ENCODE measurements around the gene KCNK7. TPM values are rescaled to one million over a fixed set of nuclear protein-coding genes. Genes with fewer than 3 reads are reported as not detected.

KCNK7 gene
- total and polyA plus RNA-seq, 2 donors, result 0.66 to 3.8 TPM

DNA sequence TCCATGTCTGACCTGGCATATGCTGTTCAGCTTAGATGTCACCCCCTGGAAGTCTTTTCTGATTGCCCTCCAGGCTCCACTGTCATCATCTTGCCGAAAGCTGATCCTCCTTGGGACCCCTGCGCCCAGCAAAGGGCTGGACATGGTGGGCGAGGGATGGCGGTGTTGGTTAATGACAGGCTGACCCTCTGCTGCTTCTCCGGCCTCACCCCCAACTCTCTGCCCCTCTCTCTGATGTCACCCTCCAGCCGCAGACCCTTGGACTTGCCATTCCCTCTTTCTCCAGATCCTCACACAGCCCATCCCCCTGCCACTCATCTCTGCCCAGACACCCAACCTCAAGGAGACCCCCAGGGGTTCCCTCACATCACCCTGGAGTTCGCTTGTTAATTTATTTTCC is 17.5 kb downstream of the KCNK7 start:
- WGBS, result 98% methylated on average over 7 of the region's 7 CpGs
- H3K4me3 ChIP-seq (ENCODE audit: low read length in 2 of 2), result no peak overlapping the region
- peaks cover 23 to 42% of the 10 kb centered on the region in 2 donors for H3K4me1 ChIP-seq (ENCODE audit: control insufficient read depth in 2 of 2, insufficient read depth in 2 of 2, low read length in 2 of 2)
- no peaks in the 10 kb centered on the region for H3K9me3 ChIP-seq (ENCODE audit: control insufficient read depth in 2 of 2, insufficient read depth in 1 of 2, low read length in 1 of 2)
- no peak for DNase-seq (ENCODE audit: low read depth in 6 of 9, low spot score in 9 of 9)
- no peaks in the 10 kb centered on the region for H3K27me3 ChIP-seq (ENCODE audit: control insufficient read depth in 2 of 2, insufficient read depth in 1 of 2, low read length in 1 of 2)
- no peak overlapping the region for H3K27ac ChIP-seq (ENCODE audit: low read depth in 1 of 2, low read length in 1 of 2)
- H3K36me3 ChIP-seq (ENCODE audit: control insufficient read depth in 2 of 2, insufficient read depth in 2 of 2, low read length in 1 of 2), result peaks cover 32 to 35% of the 10 kb centered on the region in 2 donors

DNA sequence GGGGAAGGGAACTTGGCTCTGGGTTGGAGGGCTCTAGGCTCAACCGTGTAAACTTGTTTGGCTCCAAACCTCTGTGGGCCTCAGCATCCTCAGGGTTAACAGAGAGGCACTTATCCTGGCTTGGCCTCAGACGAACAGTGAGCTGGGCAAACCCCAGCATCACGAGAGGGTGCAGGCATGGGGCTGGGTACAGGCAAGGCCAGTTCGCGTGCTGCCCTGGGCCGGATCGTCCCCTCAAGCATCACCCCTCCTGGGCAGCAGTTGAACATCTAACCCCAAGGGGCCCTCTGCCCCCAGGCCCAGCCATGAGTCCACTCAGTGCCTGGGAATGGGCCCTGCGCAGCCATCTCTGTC is 17.9 kb downstream of the KCNK7 start:
- Histone ChIP-seq H3K4me1 (ENCODE audit: control insufficient read depth in 2 of 2, insufficient read depth in 2 of 2, low read length in 2 of 2) (peaks cover 23 to 45% of the 10 kb centered on the region in 2 donors), H3K27me3 (ENCODE audit: control insufficient read depth in 2 of 2, insufficient read depth in 1 of 2, low read length in 1 of 2) (no peaks in the 10 kb centered on the region), H3K9me3 (ENCODE audit: control insufficient read depth in 2 of 2, insufficient read depth in 1 of 2, low read length in 1 of 2) (no peaks in the 10 kb centered on the region), H3K36me3 (ENCODE audit: control insufficient read depth in 2 of 2, insufficient read depth in 2 of 2, low read length in 1 of 2) (peaks cover 32 to 35% of the 10 kb centered on the region in 2 donors), H3K27ac (ENCODE audit: low read depth in 1 of 2, low read length in 1 of 2) (peak overlapping the region in 1 of 2 donors; percentile 43), H3K4me3 (ENCODE audit: low read length in 2 of 2) (no peak overlapping the region)
- WGBS, result 78% methylated on average over 8 of the region's 8 CpGs
- DNase-seq (ENCODE audit: low read depth in 6 of 9, low spot score in 9 of 9), result no peak

DNA sequence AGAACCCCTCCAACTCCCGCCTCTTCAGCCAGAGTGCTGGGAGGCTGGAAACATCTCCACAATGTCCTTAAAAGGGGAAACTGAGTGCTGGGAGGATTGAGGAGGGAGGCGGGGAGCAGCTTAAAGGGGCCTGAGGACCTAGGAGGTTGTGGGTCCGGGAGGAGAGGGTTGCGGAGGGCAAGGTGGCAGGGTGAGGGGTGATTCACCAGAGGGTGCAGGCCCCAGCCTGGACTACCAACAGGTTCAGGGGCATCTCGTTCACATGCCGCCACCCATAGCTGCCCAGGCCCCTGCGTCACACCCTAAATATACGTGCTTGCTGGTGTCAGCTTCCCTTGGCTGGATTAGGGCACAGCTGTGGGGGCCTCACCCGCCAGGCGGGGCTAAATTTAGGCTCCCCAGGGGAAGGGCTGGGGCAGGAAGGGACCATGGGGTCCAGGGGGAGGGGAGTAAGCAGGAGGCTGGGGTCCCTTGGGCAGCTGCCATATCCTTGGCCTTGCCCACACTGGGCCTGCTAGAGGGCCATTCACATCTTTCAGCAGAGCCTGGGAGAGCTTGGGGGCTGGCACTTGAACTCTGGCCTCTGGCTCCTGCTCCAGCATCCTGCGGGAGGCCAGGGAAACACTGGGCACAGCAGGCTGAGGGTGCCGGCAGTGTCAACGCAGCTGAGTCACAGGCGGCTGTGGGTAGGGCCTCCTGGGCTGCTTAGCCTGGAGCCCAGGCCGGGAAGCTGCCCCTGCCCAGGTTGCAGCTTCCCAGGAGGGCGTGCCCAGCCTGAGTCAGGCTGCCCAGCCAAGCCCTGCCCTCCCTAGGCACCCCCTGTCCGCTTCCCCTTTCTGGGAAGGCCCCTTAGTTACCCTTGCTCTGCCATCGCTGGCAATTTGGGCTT is 18.5 kb downstream of the KCNK7 start:
- Histone ChIP-seq H3K27ac (ENCODE audit: low read depth in 1 of 2, low read length in 1 of 2) (peak overlapping the region; percentile 41 to 70), H3K9me3 (ENCODE audit: control insufficient read depth in 2 of 2, insufficient read depth in 1 of 2, low read length in 1 of 2) (no peaks in the 10 kb centered on the region), H3K27me3 (ENCODE audit: control insufficient read depth in 2 of 2, insufficient read depth in 1 of 2, low read length in 1 of 2) (no peaks in the 10 kb centered on the region), H3K4me1 (ENCODE audit: control insufficient read depth in 2 of 2, insufficient read depth in 2 of 2, low read length in 2 of 2) (peaks cover 23 to 47% of the 10 kb centered on the region in 2 donors), H3K36me3 (ENCODE audit: control insufficient read depth in 2 of 2, insufficient read depth in 2 of 2, low read length in 1 of 2) (peaks cover 32 to 35% of the 10 kb centered on the region in 2 donors), H3K4me3 (ENCODE audit: low read length in 2 of 2) (peak overlapping the region; percentile 60 to 84)
- DNase-seq (ENCODE audit: low read depth in 6 of 9, low spot score in 9 of 9), result no peak
- WGBS, result 53% methylated on average over 18 of the region's 18 CpGs

GRCh38 chr11:65576232-65576866 is 19.3 kb downstream of the KCNK7 start:
- Histone ChIP-seq H3K4me1 (ENCODE audit: control insufficient read depth in 2 of 2, insufficient read depth in 2 of 2, low read length in 2 of 2) (peaks cover 28 to 54% of the 10 kb centered on the region in 2 donors), H3K4me3 (ENCODE audit: low read length in 2 of 2) (peak overlapping the region; percentile 60 to 84), H3K36me3 (ENCODE audit: control insufficient read depth in 2 of 2, insufficient read depth in 2 of 2, low read length in 1 of 2) (peaks cover 26 to 30% of the 10 kb centered on the region in 2 donors), H3K27ac (ENCODE audit: low read depth in 1 of 2, low read length in 1 of 2) (peak overlapping the region; percentile 41 to 85), H3K27me3 (ENCODE audit: control insufficient read depth in 2 of 2, insufficient read depth in 1 of 2, low read length in 1 of 2) (no peaks in the 10 kb centered on the region), H3K9me3 (ENCODE audit: control insufficient read depth in 2 of 2, insufficient read depth in 1 of 2, low read length in 1 of 2) (no peaks in the 10 kb centered on the region)
- no peak for DNase-seq (ENCODE audit: low read depth in 6 of 9, low spot score in 9 of 9)
- 16% methylated on average over 26 of the region's 26 CpGs for WGBS

DNA sequence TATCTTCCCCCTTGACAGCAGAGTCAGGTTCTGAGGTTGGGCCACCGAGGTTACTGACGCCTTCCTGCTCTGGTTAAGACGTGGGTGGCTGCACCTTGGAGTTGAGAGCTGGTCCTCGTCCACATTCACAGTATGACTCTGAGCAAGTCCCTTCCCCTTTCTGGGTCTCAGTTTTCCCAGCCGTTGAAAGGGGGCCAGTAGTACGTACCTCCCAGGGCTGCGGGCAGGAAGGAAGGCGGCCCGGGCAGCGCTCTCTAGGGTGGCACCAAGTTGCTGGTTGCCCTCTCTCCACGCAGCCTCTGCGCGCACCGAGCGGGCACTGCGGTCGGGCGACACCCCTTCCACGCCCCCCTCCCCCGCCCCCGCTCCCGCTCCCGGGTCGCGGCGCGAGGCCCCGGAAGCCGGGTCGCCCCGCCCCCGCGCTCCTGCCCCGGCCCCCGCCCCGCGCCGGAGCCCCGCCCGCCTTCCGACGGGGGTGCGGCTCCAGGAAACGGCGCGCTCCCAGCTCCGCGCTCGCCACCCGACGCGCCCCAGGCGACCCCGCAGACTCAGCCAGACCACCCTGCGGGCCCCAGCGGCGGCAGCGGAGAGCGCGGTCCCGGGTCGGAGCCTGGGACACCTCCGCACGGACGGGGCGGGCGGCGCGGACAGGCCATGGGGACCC is 19.9 kb downstream of the KCNK7 start, which contains the start of gene EHBP1L1:
TSS of gene EHBP1L1 (plus strand) at position 486 of the 664 bp plus-strand sequence. CDS start 250 bp downstream, outside the sequence.
- no peaks in the 10 kb centered on the region for H3K27me3 ChIP-seq (ENCODE audit: control insufficient read depth in 2 of 2, insufficient read depth in 1 of 2, low read length in 1 of 2)
- under 1% methylated on average over 69 of the region's 69 CpGs for WGBS
- peak in 6 of 9 donors; percentile 40 to 87 (median 71) for DNase-seq (ENCODE audit: low read depth in 6 of 9, low spot score in 9 of 9)
- peak within 1 kb of the TSS; percentile 84 to 97 for H3K27ac ChIP-seq (ENCODE audit: low read depth in 1 of 2, low read length in 1 of 2)
- peaks cover 34 to 61% of the 10 kb centered on the region in 2 donors for H3K4me1 ChIP-seq (ENCODE audit: control insufficient read depth in 2 of 2, insufficient read depth in 2 of 2, low read length in 2 of 2)
- H3K4me3 ChIP-seq (ENCODE audit: low read length in 2 of 2), result peak within 1 kb of the TSS; percentile 66 to 84
- no peaks in the 10 kb centered on the region for H3K9me3 ChIP-seq (ENCODE audit: control insufficient read depth in 2 of 2, insufficient read depth in 1 of 2, low read length in 1 of 2)
- H3K36me3 ChIP-seq (ENCODE audit: control insufficient read depth in 2 of 2, insufficient read depth in 2 of 2, low read length in 1 of 2), result peaks cover 19 to 25% of the 10 kb centered on the region in 2 donors

GRCh38 chr11:65574811-65575567 is 20.6 kb downstream of the KCNK7 start:
- peak in 2 of 9 donors; percentile 44 to 50 for DNase-seq (ENCODE audit: low read depth in 6 of 9, low spot score in 9 of 9)
- 15% methylated on average over 28 of the region's 28 CpGs for WGBS
- Histone ChIP-seq H3K9me3 (ENCODE audit: control insufficient read depth in 2 of 2, insufficient read depth in 1 of 2, low read length in 1 of 2) (no peaks in the 10 kb centered on the region), H3K36me3 (ENCODE audit: control insufficient read depth in 2 of 2, insufficient read depth in 2 of 2, low read length in 1 of 2) (peaks cover 13 to 18% of the 10 kb centered on the region in 2 donors), H3K4me1 (ENCODE audit: control insufficient read depth in 2 of 2, insufficient read depth in 2 of 2, low read length in 2 of 2) (peaks cover 34 to 63% of the 10 kb centered on the region in 2 donors), H3K4me3 (ENCODE audit: low read length in 2 of 2) (peak overlapping the region; percentile 66 to 84), H3K27ac (ENCODE audit: low read depth in 1 of 2, low read length in 1 of 2) (peak overlapping the region; percentile 84 to 97), H3K27me3 (ENCODE audit: control insufficient read depth in 2 of 2, insufficient read depth in 1 of 2, low read length in 1 of 2) (no peaks in the 10 kb centered on the region)

GRCh38 chr11:65574109-65574810 is 21.3 kb downstream of the KCNK7 start:
- WGBS, result under 1% methylated on average over 67 of the region's 67 CpGs
- Histone ChIP-seq H3K4me1 (ENCODE audit: control insufficient read depth in 2 of 2, insufficient read depth in 2 of 2, low read length in 2 of 2) (peaks cover 35 to 67% of the 10 kb centered on the region in 2 donors), H3K27ac (ENCODE audit: low read depth in 1 of 2, low read length in 1 of 2) (peak overlapping the region; percentile 84 to 97)

More at GRCh38 chr11:65574109-65574810, 21.3 kb downstream of the KCNK7 start:
- DNase-seq (ENCODE audit: low read depth in 6 of 9, low spot score in 9 of 9), result peak in 7 of 9 donors; percentile 69 to 91 (median 79)
- Histone ChIP-seq H3K4me3 (ENCODE audit: low read length in 2 of 2) (peak overlapping the region; percentile 66 to 84), H3K36me3 (ENCODE audit: control insufficient read depth in 2 of 2, insufficient read depth in 2 of 2, low read length in 1 of 2) (peaks cover 7 to 11% of the 10 kb centered on the region in 2 donors), H3K27me3 (ENCODE audit: control insufficient read depth in 2 of 2, insufficient read depth in 1 of 2, low read length in 1 of 2) (no peaks in the 10 kb centered on the region), H3K9me3 (ENCODE audit: control insufficient read depth in 2 of 2, insufficient read depth in 1 of 2, low read length in 1 of 2) (no peaks in the 10 kb centered on the region)
